NB4 (cell line): ENCODE results near the gene ANKRA2.

Source experiments
- DNase-seq: peaks from one replicate; pipeline ENCODE4 v3.0.0; 2010; ENCODE audit warnings: low read depth
- H3K4me3 ChIP-seq: one replicate; pipeline ENCODE4 v1.5.1; 2011; ENCODE audit warnings: mild to moderate bottlenecking, low read depth, low read length, moderate library complexity
- MYC ChIP-seq: IDR thresholded peaks from 2 replicates; pipeline ENCODE4 v1.6.1; 2011; ENCODE audit warnings: low read depth, low read length
- POLR2A ChIP-seq: IDR thresholded peaks from 2 replicates; pipeline ENCODE4 v1.6.1; 2011; ENCODE audit warnings: mild to moderate bottlenecking; ENCODE audit not compliant: insufficient read length; ENCODE audit errors: extremely low read depth
- TF ChIP-seq, protein P1 (sequence below): IDR thresholded peaks from 2 replicates; pipeline ENCODE4 v1.6.1; 2011; ENCODE audit warnings: low read depth, low read length
- TF ChIP-seq, protein P2 (sequence below): IDR thresholded peaks from one replicate; pipeline ENCODE4 v1.5.1; 2012; ENCODE audit warnings: low read depth, low read length

ANKRA2 gene

DNA sequence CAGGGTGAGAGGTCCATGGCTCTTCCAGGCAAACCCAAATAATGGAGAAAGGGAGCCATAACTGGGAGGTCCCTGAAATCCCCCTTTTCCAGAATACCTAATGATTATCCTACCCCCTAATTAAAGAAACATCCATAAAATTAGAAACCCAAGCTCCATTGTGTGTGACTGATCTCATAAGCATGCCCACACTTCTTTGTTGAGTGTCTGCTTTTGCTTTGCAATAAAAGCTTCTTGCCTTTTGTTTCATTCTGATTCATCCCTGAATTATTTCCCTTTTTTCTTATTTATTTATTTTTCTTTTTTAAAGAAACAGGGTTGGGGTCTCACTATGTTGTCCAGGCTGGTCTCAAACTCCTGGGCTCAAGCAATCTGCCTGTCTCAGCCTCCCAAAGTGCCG is 34.1 kb downstream of the ANKRA2 start:
- H3K4me3 ChIP-seq = no peak overlapping the region
- DNase-seq = no peak
- TF ChIP-seq, protein P1, sequence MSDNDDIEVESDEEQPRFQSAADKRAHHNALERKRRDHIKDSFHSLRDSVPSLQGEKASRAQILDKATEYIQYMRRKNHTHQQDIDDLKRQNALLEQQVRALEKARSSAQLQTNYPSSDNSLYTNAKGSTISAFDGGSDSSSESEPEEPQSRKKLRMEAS = no peak
- no peak for TF ChIP-seq MYC
- TF ChIP-seq, protein P2, sequence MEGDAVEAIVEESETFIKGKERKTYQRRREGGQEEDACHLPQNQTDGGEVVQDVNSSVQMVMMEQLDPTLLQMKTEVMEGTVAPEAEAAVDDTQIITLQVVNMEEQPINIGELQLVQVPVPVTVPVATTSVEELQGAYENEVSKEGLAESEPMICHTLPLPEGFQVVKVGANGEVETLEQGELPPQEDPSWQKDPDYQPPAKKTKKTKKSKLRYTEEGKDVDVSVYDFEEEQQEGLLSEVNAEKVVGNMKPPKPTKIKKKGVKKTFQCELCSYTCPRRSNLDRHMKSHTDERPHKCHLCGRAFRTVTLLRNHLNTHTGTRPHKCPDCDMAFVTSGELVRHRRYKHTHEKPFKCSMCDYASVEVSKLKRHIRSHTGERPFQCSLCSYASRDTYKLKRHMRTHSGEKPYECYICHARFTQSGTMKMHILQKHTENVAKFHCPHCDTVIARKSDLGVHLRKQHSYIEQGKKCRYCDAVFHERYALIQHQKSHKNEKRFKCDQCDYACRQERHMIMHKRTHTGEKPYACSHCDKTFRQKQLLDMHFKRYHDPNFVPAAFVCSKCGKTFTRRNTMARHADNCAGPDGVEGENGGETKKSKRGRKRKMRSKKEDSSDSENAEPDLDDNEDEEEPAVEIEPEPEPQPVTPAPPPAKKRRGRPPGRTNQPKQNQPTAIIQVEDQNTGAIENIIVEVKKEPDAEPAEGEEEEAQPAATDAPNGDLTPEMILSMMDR = no peak
- no peak for TF ChIP-seq POLR2A

DNA sequence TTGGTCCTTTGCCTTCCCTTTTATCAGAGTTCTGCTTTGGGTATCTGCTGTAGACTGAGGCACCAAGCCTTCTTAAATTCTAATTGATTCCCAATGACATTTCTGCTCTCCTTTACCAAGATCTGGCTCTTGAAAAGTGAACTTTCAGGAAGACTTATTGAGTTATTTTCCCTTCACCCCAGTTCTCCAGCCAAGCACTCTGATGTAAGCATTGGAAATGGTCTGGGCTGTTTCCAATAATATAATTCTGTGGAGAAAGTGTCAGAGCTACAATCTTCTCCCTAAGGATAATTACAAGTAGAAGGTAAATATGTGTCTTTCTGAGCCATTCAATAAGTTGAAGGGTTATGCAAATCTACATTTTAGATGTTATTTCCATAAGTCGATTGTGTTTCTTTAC is 36.4 kb downstream of the ANKRA2 start:
- no peak overlapping the region for H3K4me3 ChIP-seq
- no peak for DNase-seq
- TF ChIP-seq, protein P2 = no peak
- TF ChIP-seq, protein P1 = no peak
- TF ChIP-seq POLR2A = no peak
- no peak for TF ChIP-seq MYC

DNA sequence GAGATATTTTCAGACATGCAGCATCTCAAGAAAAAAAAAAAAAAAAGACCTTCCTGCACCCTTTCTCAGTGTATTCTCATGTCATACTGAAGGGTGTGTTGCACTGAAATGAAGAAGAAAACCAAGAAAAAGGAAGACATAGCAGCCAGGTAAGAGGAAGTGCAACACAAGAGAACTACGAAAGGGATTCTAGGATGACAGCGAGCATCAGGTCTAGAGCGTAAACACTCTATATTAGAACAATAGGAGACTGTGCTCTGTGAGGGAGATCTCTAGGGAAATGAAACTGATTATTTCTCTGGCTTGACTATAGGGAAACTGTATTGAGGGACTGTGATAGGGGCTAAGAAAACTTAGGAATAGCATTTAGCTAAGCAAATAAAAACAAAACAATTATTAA is 37.2 kb downstream of the ANKRA2 start:
- TF ChIP-seq, protein P2 = no peak
- TF ChIP-seq MYC (no peak), POLR2A (no peak)
- TF ChIP-seq, protein P1 = no peak
- H3K4me3 ChIP-seq = no peak overlapping the region
- no peak for DNase-seq

DNA sequence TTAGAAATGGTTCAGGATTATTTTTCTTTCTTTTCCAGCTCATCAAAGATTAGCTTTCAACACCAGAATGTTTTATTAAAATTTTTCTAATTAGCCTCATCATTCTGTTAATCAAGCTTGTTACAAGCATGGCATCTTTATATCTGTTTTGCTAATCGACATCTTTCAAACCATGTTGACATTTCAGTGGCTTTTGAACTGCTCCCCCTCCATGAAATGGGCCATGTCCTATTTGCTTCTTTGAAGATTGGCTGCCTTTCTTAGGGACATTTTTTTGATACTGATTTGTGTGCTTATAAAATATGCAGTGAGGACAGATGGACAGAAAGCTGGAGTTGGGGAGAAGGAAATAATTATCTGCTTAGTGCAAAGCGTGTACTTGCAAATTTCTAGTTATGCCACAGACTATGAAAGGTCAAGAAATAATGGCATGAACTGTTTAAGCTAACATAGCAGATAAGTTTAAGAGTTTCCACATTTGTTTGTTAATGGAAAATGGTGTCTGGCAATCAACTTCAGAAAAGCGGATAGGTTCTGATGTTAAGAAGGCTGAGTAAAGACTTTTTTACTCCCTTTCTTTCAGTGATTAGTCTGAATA is 39.7 kb downstream of the ANKRA2 start:
- TF ChIP-seq, protein P2 = no peak
- TF ChIP-seq, protein P1 = no peak
- no peak for TF ChIP-seq MYC
- TF ChIP-seq POLR2A = no peak
- no peak overlapping the region for H3K4me3 ChIP-seq
- no peak for DNase-seq

DNA sequence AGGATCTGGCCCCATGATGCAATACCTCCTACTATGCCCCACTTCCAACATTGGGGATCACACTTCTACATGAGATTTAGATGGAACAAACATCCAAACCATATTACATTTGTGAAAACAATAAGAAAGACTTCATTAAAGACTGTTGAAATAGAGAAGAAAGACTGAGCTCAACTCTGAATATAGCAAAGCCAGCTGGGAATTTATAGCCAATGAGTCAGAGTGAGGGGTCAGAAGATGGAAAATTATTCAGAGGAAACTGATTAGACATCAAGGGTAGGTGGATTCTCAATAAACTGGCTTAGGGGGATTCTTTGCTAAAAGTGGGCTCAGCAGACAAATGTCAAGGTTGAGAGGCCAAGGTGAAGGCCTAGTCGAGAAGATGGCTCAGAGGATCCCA is 41.6 kb downstream of the ANKRA2 start:
- no peak for DNase-seq
- TF ChIP-seq, protein P1 = no peak
- TF ChIP-seq, protein P2 = no peak
- TF ChIP-seq POLR2A = no peak
- H3K4me3 ChIP-seq = no peak overlapping the region

DNA sequence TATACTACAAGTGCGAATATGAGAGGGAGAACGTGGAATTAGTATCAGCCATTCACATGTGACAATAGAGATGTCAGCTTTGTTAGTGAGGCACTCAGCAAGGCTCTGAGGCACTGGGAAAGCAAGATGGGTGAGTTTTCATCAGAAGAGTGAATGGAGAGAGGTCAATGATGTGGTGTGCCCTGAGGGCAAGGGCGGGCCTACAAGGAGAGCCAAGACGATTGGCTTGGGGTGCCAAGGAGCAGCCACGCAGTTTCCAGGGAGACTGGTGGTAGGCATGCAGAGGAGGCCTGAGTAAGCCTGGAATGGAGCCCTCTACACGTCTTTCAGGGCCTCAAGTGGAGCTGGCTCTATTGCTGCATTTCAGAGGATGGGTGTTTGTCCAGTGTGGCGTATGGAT is 42.5 kb downstream of the ANKRA2 start:
- TF ChIP-seq, protein P2 = no peak
- TF ChIP-seq, protein P1 = no peak
- TF ChIP-seq POLR2A (no peak), MYC (no peak)
- DNase-seq = no peak
- H3K4me3 ChIP-seq = no peak overlapping the region
